Activated effector memory CD4-positive, alpha-beta T cell treated with Interleukin-2 at 50 U/mL for 16 hours (primary cell): ENCODE results near the gene PALS1.

Experiments
- DNase-seq: peaks from one replicate; pipeline ENCODE4 v3.0.0-alpha.2; 2020

Gene PALS1

GRCh38 chr14:67241411-67242167 lies at the start of gene PALS1:
PALS1 (plus strand) TSS chr14:67241435; CDS start chr14:67279171, 37,736 bp downstream.
- DNase-seq: no peak

- DNase-seq: no peak
These were observed 49.4 kb upstream of the PALS1 start for GRCh38 chr14:67191768-67192290.

- DNase-seq: no peak
These were observed 48.9 kb upstream of the PALS1 start for GRCh38 chr14:67192366-67192765.

GRCh38 chr14:67195279-67195678 lies 46.0 kb upstream of the PALS1 start:
- DNase-seq: no peak

GRCh38 chr14:67199016-67199415 lies 42.2 kb upstream of the PALS1 start:
- no peak for DNase-seq

GRCh38 chr14:67207810-67208209 lies 33.4 kb upstream of the PALS1 start:
- DNase-seq: no peak

GRCh38 chr14:67218126-67218525 lies 23.1 kb upstream of the PALS1 start:
- no peak for DNase-seq

- no peak for DNase-seq
These were observed 19.8 kb upstream of the PALS1 start for GRCh38 chr14:67221248-67221981.

- DNase-seq: no peak
These were observed 19.3 kb upstream of the PALS1 start for GRCh38 chr14:67221982-67222328.

- DNase-seq: no peak
These were observed 15.7 kb upstream of the PALS1 start for GRCh38 chr14:67225523-67225922.

- no peak for DNase-seq
These were observed 12.8 kb upstream of the PALS1 start for GRCh38 chr14:67228325-67228984.

GRCh38 chr14:67232066-67232465 lies 9.2 kb upstream of the PALS1 start:
- no peak for DNase-seq

- no peak for DNase-seq
These were observed 8.6 kb upstream of the PALS1 start for GRCh38 chr14:67232621-67233020.

GRCh38 chr14:67237591-67237990 lies 3.6 kb upstream of the PALS1 start:
- no peak for DNase-seq

- DNase-seq: no peak
These were observed 1.7 kb upstream of the PALS1 start for GRCh38 chr14:67239582-67239981.

GRCh38 chr14:67240168-67240932 lies 885 bp upstream of the PALS1 start:
- peak; percentile 15 for DNase-seq

GRCh38 chr14:67240978-67241410 lies 241 bp upstream of the PALS1 start:
- DNase-seq: peak; percentile 89

GRCh38 chr14:67242168-67242420 lies 859 bp downstream of the PALS1 start:
- DNase-seq: no peak

- DNase-seq: no peak
These were observed 3.9 kb downstream of the PALS1 start for GRCh38 chr14:67245104-67245503.

- DNase-seq: no peak
These were observed 10.5 kb downstream of the PALS1 start for GRCh38 chr14:67251573-67252226.

- DNase-seq: no peak
These were observed 11.9 kb downstream of the PALS1 start for GRCh38 chr14:67253076-67253635.

GRCh38 chr14:67257906-67258305 lies 16.7 kb downstream of the PALS1 start:
- no peak for DNase-seq
